HepG2 (cell line): ENCODE data around the gene KCTD16.

Experiments
- BRCA1 ChIP-seq: sonication (generic); formaldehyde crosslinking; IDR thresholded peaks from 2 replicates; pipeline ENCODE4 v1.4.0; 2020; ENCODE audit warnings: missing genetic modification reagents
- CHD2 ChIP-seq: IDR thresholded peaks from 2 replicates; pipeline ENCODE4 v1.6.1; 2011; ENCODE audit warnings: low read depth, low read length, improper control_type of control experiment
- CREM ChIP-seq, 2 experiments: sonication (generic) in 1 of 2; formaldehyde crosslinking in 1 of 2; IDR thresholded peaks; 2 replicates each; pipeline versions ENCODE4 v1.4.0 to v1.6.1; 2016 to 2020; ENCODE audit warnings: antibody characterized with exemption in 1 of 2, mild to moderate bottlenecking in 1 of 2, missing genetic modification reagents in 1 of 2
- EP300 ChIP-seq, 3 experiments: sonication (generic) in 1 of 3; formaldehyde crosslinking in 1 of 3; IDR thresholded peaks; 2 replicates each; pipeline versions ENCODE4 v1.5.1 to v1.6.1; 2011 to 2020; ENCODE audit warnings: low read depth in 2 of 3, low read length in 2 of 3, borderline replicate concordance in 1 of 3, improper control_type of control experiment in 1 of 3, mild to moderate bottlenecking in 1 of 3, missing genetic modification reagents in 1 of 3, moderate library complexity in 1 of 3
- POLR2AphosphoS2 ChIP-seq: IDR thresholded peaks from 2 replicates; pipeline ENCODE4 v1.6.1; 2011; ENCODE audit warnings: low read depth, low read length, improper control_type of control experiment
- SMC3 ChIP-seq: IDR thresholded peaks from 2 replicates; pipeline ENCODE4 v1.6.1; 2011; ENCODE audit warnings: low read length, improper control_type of control experiment
- TCF7L2 ChIP-seq: IDR thresholded peaks from 2 replicates; pipeline ENCODE4 v1.6.1; 2011; ENCODE audit warnings: mild to moderate bottlenecking, low read depth, low read length, moderate library complexity
- USF2 ChIP-seq, 2 experiments: sonication (generic) in 1 of 2; formaldehyde crosslinking in 1 of 2; IDR thresholded peaks; 2 replicates each; pipeline versions ENCODE4 v1.5.1 to v1.6.1; 2011 to 2020; ENCODE audit warnings: borderline replicate concordance in 1 of 2, low read depth in 1 of 2, low read length in 1 of 2, mild to moderate bottlenecking in 1 of 2, missing genetic modification reagents in 1 of 2, moderate library complexity in 1 of 2
- YY1 ChIP-seq: IDR thresholded peaks from 2 replicates; pipeline ENCODE4 v1.6.1; 2011; ENCODE audit warnings: low read length, low read depth, moderate library complexity, mild to moderate bottlenecking; ENCODE audit not compliant: insufficient read depth, insufficient replicate concordance
- ZSCAN12 ChIP-seq: sonication (generic); formaldehyde crosslinking; IDR thresholded peaks from 2 replicates; pipeline ENCODE4 v1.9.0; 2021; ENCODE audit warnings: mild to moderate bottlenecking, missing genetic modification reagents
- TF ChIP-seq, protein P1 (sequence below): sonication (generic); formaldehyde crosslinking; IDR thresholded peaks from 2 replicates; pipeline ENCODE4 v1.8.0; 2022; ENCODE audit warnings: low read depth, missing genetic modification reagents
- TF ChIP-seq, protein P2 (sequence below): sonication (generic); formaldehyde crosslinking; IDR thresholded peaks from 2 replicates; pipeline ENCODE4 v1.5.0; 2020; ENCODE audit warnings: mild to moderate bottlenecking, missing genetic modification reagents, moderate library complexity

DNA sequence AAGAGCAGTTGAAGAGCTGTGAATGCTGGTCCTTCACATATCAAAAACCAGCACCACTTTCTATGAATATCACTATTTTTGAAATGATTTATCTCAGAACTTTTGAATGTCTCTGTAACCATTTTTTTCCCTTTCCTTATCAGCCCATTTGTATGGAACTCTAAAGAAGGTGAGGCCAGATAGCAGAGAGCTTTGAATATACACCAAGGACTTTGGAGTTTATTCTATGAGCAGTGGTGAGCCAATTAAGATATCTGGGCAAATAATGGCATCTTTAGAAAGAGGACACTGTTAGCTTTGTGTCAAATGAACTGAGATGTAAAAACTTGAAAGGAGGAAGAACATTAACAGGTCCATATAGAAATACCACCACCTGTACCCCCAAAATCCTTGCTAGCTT is 22.0 kb downstream of the KCTD16 start:
- TF ChIP-seq CHD2 (no peak), USF2 (IDR thresholded peaks at IDR 0.05; ENCODE audit: low read depth, low read length) (no peak), USF2 (CRISPR knock-in tag; IDR thresholded peaks at IDR 0.05; ENCODE audit: borderline replicate concordance) (no peak), EP300 (IDR thresholded peaks at IDR 0.05; ENCODE audit: low read depth in 2 of 2, low read length in 2 of 2) (no peak), EP300 (CRISPR knock-in tag; IDR thresholded peaks at IDR 0.05; ENCODE audit: borderline replicate concordance) (no peak), POLR2AphosphoS2 (no peak), TCF7L2 (no peak), ZSCAN12 (no peak), CREM (IDR thresholded peaks at IDR 0.05) (no peak), CREM (CRISPR knock-in tag; IDR thresholded peaks at IDR 0.05) (no peak), BRCA1 (CRISPR knock-in tag) (no peak), YY1 (no peak), SMC3 (no peak)
- TF ChIP-seq, protein P1, sequence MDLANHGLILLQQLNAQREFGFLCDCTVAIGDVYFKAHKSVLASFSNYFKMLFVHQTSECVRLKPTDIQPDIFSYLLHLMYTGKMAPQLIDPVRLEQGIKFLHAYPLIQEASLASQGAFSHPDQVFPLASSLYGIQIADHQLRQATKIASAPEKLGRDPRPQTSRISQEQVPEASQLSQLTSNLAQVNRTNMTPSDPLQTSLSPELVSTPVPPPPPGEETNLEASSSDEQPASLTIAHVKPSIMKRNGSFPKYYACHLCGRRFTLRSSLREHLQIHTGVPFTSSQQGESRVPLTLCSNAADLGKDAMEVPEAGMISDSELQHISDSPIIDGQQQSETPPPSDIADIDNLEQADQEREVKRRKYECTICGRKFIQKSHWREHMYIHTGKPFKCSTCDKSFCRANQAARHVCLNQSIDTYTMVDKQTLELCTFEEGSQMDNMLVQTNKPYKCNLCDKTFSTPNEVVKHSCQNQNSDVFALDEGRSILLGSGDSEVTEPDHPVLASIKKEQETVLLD (CRISPR knock-in tag): no peak
- TF ChIP-seq, protein P2, sequence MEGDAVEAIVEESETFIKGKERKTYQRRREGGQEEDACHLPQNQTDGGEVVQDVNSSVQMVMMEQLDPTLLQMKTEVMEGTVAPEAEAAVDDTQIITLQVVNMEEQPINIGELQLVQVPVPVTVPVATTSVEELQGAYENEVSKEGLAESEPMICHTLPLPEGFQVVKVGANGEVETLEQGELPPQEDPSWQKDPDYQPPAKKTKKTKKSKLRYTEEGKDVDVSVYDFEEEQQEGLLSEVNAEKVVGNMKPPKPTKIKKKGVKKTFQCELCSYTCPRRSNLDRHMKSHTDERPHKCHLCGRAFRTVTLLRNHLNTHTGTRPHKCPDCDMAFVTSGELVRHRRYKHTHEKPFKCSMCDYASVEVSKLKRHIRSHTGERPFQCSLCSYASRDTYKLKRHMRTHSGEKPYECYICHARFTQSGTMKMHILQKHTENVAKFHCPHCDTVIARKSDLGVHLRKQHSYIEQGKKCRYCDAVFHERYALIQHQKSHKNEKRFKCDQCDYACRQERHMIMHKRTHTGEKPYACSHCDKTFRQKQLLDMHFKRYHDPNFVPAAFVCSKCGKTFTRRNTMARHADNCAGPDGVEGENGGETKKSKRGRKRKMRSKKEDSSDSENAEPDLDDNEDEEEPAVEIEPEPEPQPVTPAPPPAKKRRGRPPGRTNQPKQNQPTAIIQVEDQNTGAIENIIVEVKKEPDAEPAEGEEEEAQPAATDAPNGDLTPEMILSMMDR (CRISPR knock-in tag): no peak
